MM.1S (cell line): ENCODE results near the gene EXOC6.

ENCODE experiments used
- DNase-seq: peaks from one replicate; pipeline ENCODE4 v3.0.0-alpha.2; 2015
- H2AFZ ChIP-seq: fragments of 300-600 bp; sonication (generic); 2 replicates; pipeline ENCODE4 v1.6.0; 2016; ENCODE audit warnings: antibody characterized with exemption, low read length
- H3F3A ChIP-seq: fragments of 300-600 bp; sonication (generic); 2 replicates; pipeline ENCODE4 v1.6.1; 2016; ENCODE audit warnings: mild to moderate bottlenecking, antibody characterized with exemption, low read length, moderate library complexity, mixed read lengths; ENCODE audit not compliant: insufficient read depth
- H3K27ac ChIP-seq: fragments of 300-600 bp; sonication (generic); 2 replicates; pipeline ENCODE4 v1.5.1; 2016; ENCODE audit warnings: mild to moderate bottlenecking, low read length
- H3K27me3 ChIP-seq: fragments of 300-600 bp; sonication (generic); replicated peaks from 2 replicates; pipeline ENCODE4 v1.6.0; 2016; ENCODE audit warnings: low read length; ENCODE audit not compliant: insufficient read depth
- H3K36me3 ChIP-seq: fragments of 300-600 bp; sonication (generic); replicated peaks from 2 replicates; pipeline ENCODE4 v1.6.1; 2016; ENCODE audit warnings: mild to moderate bottlenecking, low read length, mixed read lengths; ENCODE audit not compliant: insufficient read depth
- H3K4me1 ChIP-seq: fragments of 300-600 bp; sonication (generic); 2 replicates; pipeline ENCODE4 v1.6.1; 2016; ENCODE audit warnings: low read length, mixed read lengths
- H3K4me2 ChIP-seq: fragments of 300-600 bp; sonication (generic); 2 replicates; pipeline ENCODE4 v1.6.0; 2016; ENCODE audit warnings: low read depth, low read length
- H3K4me3 ChIP-seq: fragments of 300-600 bp; sonication (generic); 2 replicates; pipeline ENCODE4 v1.5.1; 2016; ENCODE audit warnings: low read length, mixed read lengths
- H3K79me2 ChIP-seq: fragments of 300-600 bp; sonication (generic); 2 replicates; pipeline ENCODE4 v1.6.1; 2016; ENCODE audit warnings: mixed run types, low read length, mixed read lengths
- H3K9ac ChIP-seq: fragments of 300-600 bp; sonication (generic); 2 replicates; pipeline ENCODE4 v1.6.1; 2016; ENCODE audit warnings: low read length, mixed read lengths
- H3K9me2 ChIP-seq: fragments of 300-600 bp; sonication (generic); replicated peaks from 2 replicates; pipeline ENCODE4 v1.6.1; 2016; ENCODE audit warnings: mild to moderate bottlenecking, low read length, mixed read lengths; ENCODE audit not compliant: insufficient read depth
- H3K9me3 ChIP-seq: fragments of 300-600 bp; sonication (generic); replicated peaks from 2 replicates; pipeline ENCODE4 v1.6.1; 2016; ENCODE audit warnings: mild to moderate bottlenecking, low read length, mixed read lengths; ENCODE audit not compliant: insufficient read depth
- H4K20me1 ChIP-seq: fragments of 300-600 bp; sonication (generic); 2 replicates; pipeline ENCODE4 v1.6.1; 2016; ENCODE audit warnings: mild to moderate bottlenecking, low read length, moderate library complexity, mixed read lengths; ENCODE audit not compliant: insufficient read depth
- CTCF ChIP-seq: fragments of 300-600 bp; sonication (generic); IDR thresholded peaks from 2 replicates; pipeline ENCODE4 v1.5.1; 2016; ENCODE audit warnings: antibody characterized with exemption, low read length, mixed read lengths
- EZH2 ChIP-seq: fragments of 300-600 bp; sonication (generic); optimal IDR thresholded peaks from 2 replicates; pipeline ENCODE3; 2017; ENCODE audit warnings: low read depth, mild to moderate bottlenecking, antibody characterized with exemption, low read length, mixed read lengths
- EZH2phosphoT487 ChIP-seq: fragments of 300-600 bp; sonication (generic); IDR thresholded peaks from 2 replicates; pipeline ENCODE4 v1.6.1; 2018; ENCODE audit warnings: antibody characterized with exemption, low read length

EXOC6 gene

GRCh38 chr10:92880233-92880861 is 32.0 kb downstream of the EXOC6 start:
- Histone ChIP-seq H3K9me2 (no peaks in the 10 kb centered on the region), H3K4me2 (no peak overlapping the region), H3K36me3 (no peaks in the 10 kb centered on the region), H3K79me2 (peaks cover 17% of the 10 kb centered on the region), H3K27me3 (no peaks in the 10 kb centered on the region), H4K20me1 (no peaks in the 10 kb centered on the region; the same call in 1 of the 2 replicates), H3K9ac (no peak overlapping the region), H3K27ac (no peak overlapping the region), H2AFZ (no peak overlapping the region), H3K9me3 (no peaks in the 10 kb centered on the region), H3F3A (no peaks in the 10 kb centered on the region), H3K4me1 (no peaks in the 10 kb centered on the region), H3K4me3 (no peak overlapping the region)
- peak; percentile 59 for DNase-seq
- TF ChIP-seq EZH2 (no peak), EZH2phosphoT487 (no peak), CTCF (peak; percentile 56)

- H4K20me1 ChIP-seq = no peaks in the 10 kb centered on the region; the same call in 1 of the 2 replicates
- DNase-seq = no peak
- H3K4me1 ChIP-seq = no peaks in the 10 kb centered on the region
- H3K36me3 ChIP-seq = no peaks in the 10 kb centered on the region
- no peak overlapping the region for H2AFZ ChIP-seq
- no peaks in the 10 kb centered on the region for H3K27me3 ChIP-seq
- H3K9me3 ChIP-seq = no peaks in the 10 kb centered on the region
- no peak overlapping the region for H3K27ac ChIP-seq
- no peak for TF ChIP-seq EZH2phosphoT487
- no peak for TF ChIP-seq EZH2
- TF ChIP-seq CTCF = no peak
- H3K79me2 ChIP-seq = peaks cover 17% of the 10 kb centered on the region
- no peak overlapping the region for H3K4me3 ChIP-seq
- H3F3A ChIP-seq = no peaks in the 10 kb centered on the region
- no peaks in the 10 kb centered on the region for H3K9me2 ChIP-seq
- no peak overlapping the region for H3K4me2 ChIP-seq
- H3K9ac ChIP-seq = no peak overlapping the region
Observed at GRCh38 chr10:92880917-92881316, 32.6 kb downstream of the EXOC6 start.

- no peaks in the 10 kb centered on the region for H3K36me3 ChIP-seq
- no peak overlapping the region for H2AFZ ChIP-seq
- H3K4me2 ChIP-seq = no peak overlapping the region
- no peak overlapping the region for H3K27ac ChIP-seq
- no peak overlapping the region for H3K9ac ChIP-seq
- H3K9me2 ChIP-seq = no peaks in the 10 kb centered on the region
- H4K20me1 ChIP-seq = no peaks in the 10 kb centered on the region
- no peak for DNase-seq
- no peak overlapping the region for H3K4me3 ChIP-seq
- no peaks in the 10 kb centered on the region for H3K27me3 ChIP-seq
- H3F3A ChIP-seq = no peaks in the 10 kb centered on the region
- no peak for TF ChIP-seq EZH2phosphoT487
- H3K9me3 ChIP-seq = no peaks in the 10 kb centered on the region
- H3K4me1 ChIP-seq = no peaks in the 10 kb centered on the region
- H3K79me2 ChIP-seq = peaks cover 32% of the 10 kb centered on the region
Observed at GRCh38 chr10:92886334-92886961, 38.1 kb downstream of the EXOC6 start.

- Histone ChIP-seq H3K36me3 (no peaks in the 10 kb centered on the region), H2AFZ (no peak overlapping the region), H3F3A (no peaks in the 10 kb centered on the region), H3K4me3 (no peak overlapping the region), H3K9me2 (no peaks in the 10 kb centered on the region), H3K4me1 (no peaks in the 10 kb centered on the region), H3K27me3 (no peaks in the 10 kb centered on the region), H3K9me3 (no peaks in the 10 kb centered on the region), H3K27ac (no peak overlapping the region), H3K4me2 (no peak overlapping the region), H3K79me2 (peaks cover 26% of the 10 kb centered on the region), H3K9ac (no peak overlapping the region), H4K20me1 (no peaks in the 10 kb centered on the region)
- DNase-seq = no peak
- no peak for TF ChIP-seq EZH2
- no peak for TF ChIP-seq CTCF
- no peak for TF ChIP-seq EZH2phosphoT487
Observed at GRCh38 chr10:92890471-92890870, 42.2 kb downstream of the EXOC6 start.
